T-helper 22 cell (primary cell): ENCODE data around the gene ABR.
A peak's percentile ranks its signal among the peaks of the same experiment; 100 is the strongest.
"Not testable (repeated sequence)": the region's sequence is repeated elsewhere in the genome, so short reads cannot be mapped to it uniquely, and the experiment has no call there.

ENCODE experiments used
- DNase-seq: peaks from one replicate; pipeline ENCODE4 v3.0.0-alpha.2; 2020; ENCODE audit warnings: low read depth

The ABR gene

DNA sequence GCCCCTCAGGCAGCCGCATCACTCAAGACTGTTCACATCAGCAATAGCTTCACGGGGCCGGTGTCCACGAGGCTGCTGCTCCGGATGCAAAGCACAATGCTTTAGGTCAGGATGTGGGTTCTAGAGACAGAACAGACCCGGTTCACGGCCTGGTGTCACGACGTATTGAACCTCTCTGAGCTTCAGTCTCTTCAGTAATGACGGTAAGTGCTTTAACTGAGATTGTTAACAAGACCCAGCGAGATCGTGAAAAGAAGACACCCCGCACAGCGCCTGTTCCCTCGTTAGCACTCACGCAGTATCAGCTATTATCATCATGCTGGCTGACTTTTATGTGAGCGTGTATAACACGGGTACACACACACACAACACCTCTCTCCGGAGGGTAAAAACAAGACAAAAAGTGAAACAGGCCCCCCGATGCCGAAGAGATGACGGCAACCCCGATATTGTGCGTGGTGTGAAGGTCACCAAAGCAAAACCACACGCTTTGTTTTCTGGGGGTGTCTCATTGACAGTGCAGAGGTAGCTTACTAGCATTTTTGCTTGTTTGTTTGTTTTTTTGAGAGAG, 21.4 kb upstream of the ABR start:
- no peak for DNase-seq

DNA sequence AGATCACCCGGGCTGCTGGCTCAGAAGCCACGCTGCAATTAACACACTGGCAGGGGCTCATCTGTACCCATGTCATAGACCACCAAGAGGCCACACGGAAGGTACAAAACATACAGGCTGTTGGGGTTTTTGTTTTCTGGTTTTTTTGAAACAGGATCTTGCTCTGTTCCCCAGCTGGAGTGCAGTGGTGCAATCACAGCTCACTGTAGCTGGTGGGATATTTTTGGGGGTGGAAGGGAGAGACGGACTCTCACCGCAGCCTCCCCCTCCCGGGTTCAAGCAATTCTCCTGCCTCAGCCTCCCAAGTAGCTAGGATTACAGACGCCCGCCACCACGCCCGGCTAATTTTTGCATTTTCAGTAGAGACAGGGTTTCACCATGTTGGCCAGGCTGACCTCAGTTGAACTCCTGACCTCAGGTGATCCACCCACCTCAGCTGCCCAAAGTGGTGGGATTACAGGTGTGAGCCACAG, 19.5 kb upstream of the ABR start:
- DNase-seq: not testable (repeated sequence)

DNA sequence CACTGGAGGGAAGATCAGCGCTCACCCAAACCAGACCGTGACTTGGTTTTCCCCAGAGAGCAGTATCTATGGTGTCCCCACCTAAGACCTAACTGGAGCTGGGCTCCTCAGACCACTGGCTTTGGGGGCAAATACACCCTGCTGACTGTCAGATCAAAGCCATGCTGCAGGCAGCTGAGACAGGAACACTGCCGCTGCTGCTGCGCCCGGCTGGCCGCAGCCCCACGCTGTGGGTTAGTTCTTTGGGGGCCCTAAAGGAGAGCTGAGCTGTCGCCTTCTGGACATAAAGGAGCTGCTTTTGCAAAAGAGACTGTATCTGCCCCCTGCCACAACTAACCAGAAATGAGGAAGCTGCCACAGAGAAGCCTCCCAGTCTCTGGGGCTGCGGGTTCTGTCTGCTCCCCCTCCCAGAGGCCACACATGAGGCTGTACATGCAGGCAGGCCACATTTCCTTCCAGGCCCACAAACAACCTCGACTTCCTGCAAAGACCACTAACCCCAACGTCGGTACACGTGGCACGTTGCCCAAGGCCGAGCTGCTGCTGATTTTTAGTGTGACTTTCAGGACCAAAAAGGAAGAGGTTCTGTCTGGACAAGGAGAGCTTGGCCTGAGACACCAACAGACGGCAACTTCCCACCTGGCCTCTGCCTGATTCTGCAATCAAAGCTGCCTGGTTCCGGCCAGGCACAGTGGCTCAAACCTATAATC, 18.2 kb upstream of the ABR start:
- peak; percentile 34 for DNase-seq

DNA sequence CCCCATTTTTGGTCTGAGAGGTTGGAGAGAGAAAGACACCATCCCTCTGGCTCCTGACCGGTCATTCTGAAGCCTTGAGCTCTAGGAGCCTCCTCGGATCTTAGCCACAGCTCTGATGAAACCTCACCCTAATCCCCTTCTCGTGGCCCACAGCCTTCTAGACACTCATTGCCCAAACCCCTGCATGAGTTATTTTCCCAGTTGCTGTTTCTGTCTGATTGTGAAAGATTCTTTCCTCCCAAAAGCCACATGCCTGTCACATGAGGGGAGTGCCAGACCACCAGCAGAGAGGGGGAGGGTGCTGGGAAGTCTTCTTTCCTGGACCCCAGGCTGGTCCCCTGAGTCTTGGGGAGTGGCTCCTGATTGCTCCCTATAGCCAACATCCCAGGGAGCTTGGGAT, 17.6 kb upstream of the ABR start:
- no peak for DNase-seq

DNA sequence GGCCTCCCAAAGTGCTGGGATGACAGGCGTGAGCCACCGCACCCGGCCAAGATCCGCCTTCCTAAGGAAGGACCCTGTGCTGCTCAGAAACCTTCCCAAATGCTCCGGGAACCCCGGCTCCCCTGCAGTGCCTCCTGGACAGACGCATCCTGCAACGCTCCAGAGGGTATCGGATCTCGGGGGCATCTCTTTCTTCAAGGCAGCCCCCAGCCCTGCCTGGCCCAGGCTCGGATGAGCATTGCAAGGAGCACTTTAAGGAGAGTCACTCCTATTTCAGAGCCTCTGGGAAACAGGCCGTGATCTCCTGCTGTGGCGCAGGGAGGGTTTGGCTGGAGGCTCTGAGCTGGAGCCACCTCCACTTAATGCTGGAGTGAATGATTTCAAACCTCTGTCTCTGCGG, 17.2 kb upstream of the ABR start:
- no peak for DNase-seq

- DNase-seq: no peak
Measured at GRCh38 chr17:1192911-1193699, 13.3 kb upstream of the ABR start.

GRCh38 chr17:1190751-1191331, 11.1 kb upstream of the ABR start:
- no peak for DNase-seq

DNA sequence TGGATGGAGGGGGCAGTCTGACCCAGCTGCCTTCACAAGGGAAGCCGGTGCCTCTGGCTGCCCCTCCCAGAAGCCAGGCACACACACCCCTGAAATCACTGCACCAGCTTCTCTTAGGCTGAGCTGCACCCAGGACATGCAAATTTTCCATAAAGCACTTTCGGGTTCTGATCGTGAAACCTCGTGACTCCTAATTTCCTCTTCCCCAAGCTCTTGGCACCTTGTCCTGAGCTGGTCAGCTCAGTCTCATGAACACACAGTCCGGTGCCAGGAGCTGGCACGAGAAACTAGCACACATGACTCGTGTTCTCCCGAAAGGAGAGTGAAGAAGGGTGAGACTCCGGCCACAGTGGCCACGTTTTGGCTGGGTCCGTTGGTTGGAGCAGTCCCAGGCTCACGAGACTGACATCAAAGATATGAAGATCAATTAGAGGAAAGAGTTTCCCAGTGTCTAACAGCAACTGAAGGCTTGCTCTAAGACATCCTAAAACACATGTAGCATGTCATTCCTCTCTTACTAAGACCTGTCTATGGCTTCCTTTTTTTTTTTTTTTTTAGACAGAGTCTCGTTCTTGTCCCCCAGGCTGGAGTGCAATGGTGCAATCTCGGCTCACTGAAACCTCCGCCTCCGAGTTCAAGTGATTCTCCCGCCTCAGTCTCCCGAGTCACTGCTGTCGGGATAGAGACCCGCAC, 9.2 kb upstream of the ABR start:
- no peak for DNase-seq

DNA sequence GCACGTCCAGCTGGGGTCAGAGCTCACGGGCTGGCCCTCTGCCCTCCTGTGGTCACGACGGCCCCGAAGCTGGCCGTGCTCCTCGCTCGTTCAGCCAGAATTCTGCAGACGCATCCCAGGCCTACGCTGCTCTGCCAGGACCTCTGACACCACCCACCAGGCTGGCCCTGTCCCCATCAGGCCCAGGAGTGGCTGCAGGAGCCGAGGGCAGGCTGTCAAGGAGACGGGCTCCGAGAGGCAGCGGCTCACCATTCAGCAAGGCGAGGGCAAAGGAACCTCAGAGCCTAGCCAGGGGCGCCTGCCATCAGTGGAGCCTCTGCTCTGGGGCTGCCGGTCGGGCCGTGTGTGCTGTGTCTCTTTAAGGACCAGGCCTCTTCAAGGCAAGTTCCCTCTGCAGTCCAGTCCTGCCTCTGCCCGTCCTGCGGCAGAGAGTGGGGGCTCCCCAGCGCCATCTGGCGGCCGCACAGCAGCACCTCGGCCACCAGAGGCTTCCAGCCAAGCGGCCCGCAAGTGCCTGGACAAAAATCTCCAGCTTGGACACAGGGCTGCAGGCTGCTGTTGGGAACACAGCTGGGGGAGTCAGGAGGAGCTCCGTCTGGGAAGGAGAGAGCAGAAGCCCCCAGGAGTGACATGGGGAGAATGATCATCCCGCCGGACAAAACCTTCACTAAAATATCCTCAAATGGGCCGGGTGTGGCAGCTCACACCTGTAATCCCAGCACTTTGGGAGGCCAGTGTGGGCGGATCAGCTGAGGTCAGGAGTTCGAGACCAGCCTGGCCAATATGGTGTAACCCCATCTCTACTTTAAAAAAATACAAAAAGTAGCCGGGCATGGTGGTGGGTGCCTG, 7.4 kb upstream of the ABR start:
- peak; percentile 50 for DNase-seq

DNA sequence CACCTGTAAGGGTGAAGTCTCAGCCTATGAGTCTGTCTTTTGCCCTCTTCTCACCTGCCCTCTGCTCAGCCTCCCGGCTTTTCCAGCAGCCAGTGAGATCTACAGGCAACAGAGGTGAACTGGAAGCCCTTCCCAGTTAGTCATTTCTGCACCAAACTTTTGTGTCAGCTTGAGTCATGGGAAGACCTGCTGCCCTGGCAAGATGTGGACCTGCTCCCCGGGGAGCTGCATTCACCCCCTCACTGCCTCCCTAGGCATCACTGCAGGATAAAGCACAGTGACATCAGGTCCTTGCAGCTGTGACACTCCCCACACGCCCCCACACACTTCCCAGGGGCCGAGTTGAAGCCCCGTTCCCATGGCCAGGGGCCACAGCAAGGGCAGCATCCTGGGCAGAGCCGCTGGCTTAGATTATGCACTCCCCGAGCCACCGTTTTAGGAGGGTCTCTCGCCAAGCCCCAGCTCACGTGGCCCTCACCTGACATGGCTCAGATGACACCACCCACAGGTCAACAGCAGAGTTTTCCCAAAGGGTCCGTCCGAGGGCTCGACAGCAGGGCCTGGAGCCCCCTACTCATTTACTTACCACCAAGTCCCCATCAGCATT, 6.5 kb upstream of the ABR start:
- no peak for DNase-seq

GRCh38 chr17:1183171-1183873, 3.5 kb upstream of the ABR start:
- DNase-seq: no peak

GRCh38 chr17:1182811-1183170, 3.0 kb upstream of the ABR start:
- DNase-seq: no peak

DNA sequence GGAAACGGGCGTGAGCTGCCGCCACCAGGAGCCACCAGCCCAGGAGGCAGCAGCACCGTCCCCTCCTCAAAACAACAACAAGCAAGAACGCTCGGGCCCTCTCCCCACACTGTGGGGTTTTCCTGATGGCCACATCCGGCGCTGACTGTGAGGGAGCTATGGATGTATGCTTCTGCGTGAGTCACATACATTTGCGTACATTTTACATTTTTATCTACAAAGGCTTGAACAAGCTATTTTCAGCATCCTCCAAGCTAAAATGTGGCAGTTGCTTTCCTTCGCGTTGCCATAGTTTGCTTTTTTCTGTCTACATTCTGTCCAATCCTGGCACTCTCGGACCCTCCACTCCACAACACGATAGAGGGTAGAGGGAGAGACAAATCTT, 2.0 kb upstream of the ABR start:
- DNase-seq: no peak

GRCh38 chr17:1180958-1181752, 1.4 kb upstream of the ABR start:
- DNase-seq: no peak

GRCh38 chr17:1179112-1179817, 516 bp downstream of the ABR start:
- no peak for DNase-seq

DNA sequence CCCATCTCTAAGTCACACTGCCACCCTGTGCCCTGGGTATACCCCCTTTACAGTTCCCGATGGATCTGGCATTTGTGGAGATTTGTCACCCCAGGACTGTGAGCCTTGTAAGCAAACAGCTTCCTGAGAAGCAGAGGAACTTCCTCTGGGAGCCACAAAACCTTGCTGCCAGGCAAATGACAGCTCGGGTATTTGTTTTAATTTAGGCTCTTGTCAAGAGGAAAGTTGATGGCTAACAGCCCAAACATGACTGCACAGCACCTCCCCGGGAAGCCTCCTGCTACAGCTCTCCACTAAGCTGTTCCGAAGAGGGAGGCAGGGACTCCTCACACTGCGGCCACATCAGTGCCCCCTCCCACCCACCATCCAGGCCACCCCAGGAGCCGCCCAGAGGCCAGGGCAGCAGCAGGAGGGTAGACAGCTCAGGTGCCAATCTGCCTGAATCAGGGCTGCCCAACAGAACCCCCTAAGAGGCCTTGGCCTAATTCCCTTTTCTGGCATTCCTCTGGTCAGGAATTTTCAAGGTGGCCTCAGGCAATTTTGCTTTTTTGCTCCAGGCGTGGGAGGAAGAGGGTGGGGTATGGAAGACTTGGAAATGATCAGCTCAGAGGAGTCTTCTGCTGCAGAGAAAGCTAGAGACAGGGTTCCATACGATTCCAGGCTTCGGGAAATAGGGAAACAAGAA, 2.6 kb downstream of the ABR start:
- DNase-seq: no peak

DNA sequence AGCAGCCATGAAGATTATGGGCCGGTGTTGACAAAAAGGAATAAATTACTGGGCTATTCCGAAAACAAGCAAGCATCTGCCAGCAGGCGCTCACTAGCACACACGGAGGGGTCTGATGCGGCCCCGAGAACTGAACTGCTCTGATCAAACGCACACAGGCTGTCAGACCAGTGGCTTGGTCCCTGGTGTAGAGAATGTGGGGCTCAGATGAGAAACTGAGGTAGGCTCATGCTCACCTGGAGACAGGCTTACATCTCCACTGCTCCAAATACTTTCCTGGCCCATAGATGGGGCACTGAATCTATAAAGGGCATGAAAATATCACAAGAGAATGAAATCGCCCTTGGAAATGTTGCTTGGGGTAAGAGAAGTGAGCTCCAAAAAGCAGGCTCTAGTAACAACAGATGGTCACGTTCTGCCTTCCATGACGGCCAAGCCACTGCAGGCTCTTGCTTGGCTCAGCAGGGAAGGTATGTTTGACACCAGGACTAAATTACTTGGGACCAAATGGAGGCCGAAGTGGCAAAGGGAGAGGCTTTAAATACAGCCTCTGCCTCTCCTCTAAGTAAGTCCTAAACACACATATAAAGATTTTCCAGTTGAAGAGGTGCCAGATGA, 5.4 kb downstream of the ABR start:
- no peak for DNase-seq
